SK-N-SH (cell line): ENCODE measurements around the gene ABCA4. TPM values are rescaled to one million over a fixed set of nuclear protein-coding genes. Genes with fewer than 3 reads are reported as not detected.

Source experiments
- CTCF ChIA-PET: fragments of 300-600, 350-600 bp; formaldehyde crosslinking; extraction: SDS; loops from one replicate; lab custom pipeline; 2021; lab: Yijun Ruan, JAX
- POLR2A ChIA-PET: fragments of 350-600 bp; sonication (Branson Sonifier 250); formaldehyde crosslinking; extraction: SDS; loops from one replicate; lab custom pipeline; 2020; ENCODE audit warnings: antibody characterized with exemption, inconsistent platforms; lab: Yijun Ruan, JAX
- DNase-seq: peaks from one replicate; pipeline ENCODE4 v3.0.0; 2012
- H2AFZ ChIP-seq: fragments of 200-600 bp; sonication (generic); 2 replicates; pipeline ENCODE4 v1.8.1; 2016; ENCODE audit warnings: antibody characterized with exemption, mild to moderate bottlenecking, low read depth
- H3F3A ChIP-seq: fragments of 200-600 bp; sonication (generic); replicated peaks from 2 replicates; pipeline ENCODE3; 2016; ENCODE audit warnings: antibody characterized with exemption, mild to moderate bottlenecking; ENCODE audit not compliant: insufficient read depth
- H3K27ac ChIP-seq, 2 experiments: fragments of 200-500 bp in 1 of 2; fragments of 200-600 bp in 1 of 2; sonication (Bioruptor generic) in 1 of 2; sonication (generic), shearing (Covaris generic) in 1 of 2; 2 replicates each; pipeline versions ENCODE4 v1.5.1 to v1.6.1; 2014 to 2016; ENCODE audit warnings: low read depth in 2 of 2, inconsistent platforms in 1 of 2, low read length in 1 of 2, mild to moderate bottlenecking in 1 of 2, mixed read lengths in 1 of 2
- H3K27me3 ChIP-seq: fragments of 200-600 bp; sonication (generic), shearing (Covaris generic); 2 replicates; pipeline ENCODE4 v1.6.1; 2016; ENCODE audit warnings: mixed run types; ENCODE audit not compliant: insufficient read depth
- H3K36me3 ChIP-seq, 2 experiments: fragments of 200-500 bp in 1 of 2; fragments of 200-600 bp in 1 of 2; sonication (Bioruptor generic) in 1 of 2; sonication (generic) in 1 of 2; replicated peaks in 1 of 2; 2 replicates each; pipeline versions ENCODE3 to v1.5.1; 2014 to 2016; ENCODE audit warnings: low read length in 1 of 2, mild to moderate bottlenecking in 1 of 2; ENCODE audit not compliant: insufficient read depth in 2 of 2, control insufficient read depth in 1 of 2
- H3K4me1 ChIP-seq, 2 experiments: fragments of 200-500 bp in 1 of 2; fragments of 200-600 bp in 1 of 2; sonication (Bioruptor generic) in 1 of 2; sonication (generic), shearing (Covaris generic) in 1 of 2; 2 replicates each; pipeline versions ENCODE4 v1.5.1 to v1.6.1; 2014 to 2016; ENCODE audit warnings: low read depth in 1 of 2, low read length in 1 of 2, mixed run types in 1 of 2; ENCODE audit not compliant: insufficient read depth in 2 of 2, control insufficient read depth in 1 of 2
- H3K4me2 ChIP-seq: fragments of 200-600 bp; sonication (generic), shearing (Covaris generic); 2 replicates; pipeline ENCODE4 v1.6.1; 2017; ENCODE audit warnings: mixed run types
- H3K4me3 ChIP-seq, 2 experiments: fragments of 200-500 bp in 1 of 2; fragments of 200-600 bp in 1 of 2; sonication (Bioruptor generic) in 1 of 2; sonication (generic), shearing (Covaris generic) in 1 of 2; 2 replicates each; pipeline versions ENCODE4 v1.5.1 to v1.8.1; 2014 to 2016; ENCODE audit warnings: low read depth in 2 of 2, inconsistent platforms in 1 of 2, low read length in 1 of 2, mild to moderate bottlenecking in 1 of 2, mixed read lengths in 1 of 2, moderate library complexity in 1 of 2
- H3K79me2 ChIP-seq: fragments of 200-600 bp; sonication (generic); 2 replicates; pipeline ENCODE4 v1.8.1; 2017; ENCODE audit warnings: mild to moderate bottlenecking; ENCODE audit not compliant: insufficient read depth
- H3K9ac ChIP-seq: fragments of 200-600 bp; sonication (generic); 2 replicates; pipeline ENCODE4 v1.6.1; 2017; ENCODE audit warnings: mixed run types
- H3K9me2 ChIP-seq: fragments of 200-600 bp; sonication (generic); 2 replicates; pipeline ENCODE4 v1.6.1; 2017; ENCODE audit warnings: mixed run types
- H3K9me3 ChIP-seq: fragments of 200-600 bp; sonication (generic); 2 replicates; pipeline ENCODE4 v1.6.1; 2017; ENCODE audit warnings: mixed run types, mild to moderate bottlenecking, moderate library complexity
- H4K20me1 ChIP-seq: fragments of 200-600 bp; sonication (generic); 2 replicates; pipeline ENCODE4 v1.6.1; 2017; ENCODE audit warnings: mild to moderate bottlenecking, mixed run types; ENCODE audit not compliant: insufficient read depth
- EZH2phosphoT487 ChIP-seq: fragments of 200-600 bp; sonication (generic); IDR thresholded peaks from 2 replicates; pipeline ENCODE4 v1.6.1; 2017; ENCODE audit warnings: low read depth, mixed run types, mild to moderate bottlenecking, antibody characterized with exemption, moderate library complexity, borderline replicate concordance
- FOSL2 ChIP-seq: IDR thresholded peaks from 2 replicates; pipeline ENCODE4 v1.4.0; 2012; ENCODE audit warnings: low read depth, mild to moderate bottlenecking, moderate library complexity, borderline replicate concordance
- FOXM1 ChIP-seq: IDR thresholded peaks from 2 replicates; pipeline ENCODE4 v1.4.0; 2012; ENCODE audit warnings: low read depth, mild to moderate bottlenecking
- GABPA ChIP-seq: IDR thresholded peaks from 2 replicates; pipeline ENCODE4 v1.4.0; 2012; ENCODE audit warnings: low read depth, mild to moderate bottlenecking
- GATA2 ChIP-seq: sonication (generic); formaldehyde crosslinking; IDR thresholded peaks from 2 replicates; pipeline ENCODE4 v1.5.0; 2020; ENCODE audit warnings: mild to moderate bottlenecking, missing genetic modification reagents
- NFIC ChIP-seq: IDR thresholded peaks from 2 replicates; pipeline ENCODE4 v1.4.0; 2012; ENCODE audit warnings: borderline replicate concordance
- POLR2AphosphoS5 ChIP-seq: IDR thresholded peaks from 2 replicates; pipeline ENCODE4 v1.6.1; 2012; ENCODE audit warnings: low read depth, low read length
- RFX5 ChIP-seq: IDR thresholded peaks from 2 replicates; pipeline ENCODE4 v1.6.1; 2012; ENCODE audit warnings: mild to moderate bottlenecking, improper control_type of control experiment, low read length
- RXRA ChIP-seq: IDR thresholded peaks from 2 replicates; pipeline ENCODE4 v1.4.0; 2012; ENCODE audit warnings: low read depth, mild to moderate bottlenecking, borderline replicate concordance
- SMC3 ChIP-seq: IDR thresholded peaks from 2 replicates; pipeline ENCODE4 v1.6.1; 2012; ENCODE audit warnings: low read depth, low read length, improper control_type of control experiment
- TEAD4 ChIP-seq: IDR thresholded peaks from 2 replicates; pipeline ENCODE4 v1.4.0; 2012; ENCODE audit warnings: mild to moderate bottlenecking, borderline replicate concordance; ENCODE audit not compliant: insufficient read depth
- WGBS: methylation state at CpG from one replicate; pipeline ENCODE4 v1.1.6; 2017; ENCODE audit warnings: low lambda C conversion rate; 5-methylcytosine and 5-hydroxymethylcytosine counted together
- polyA plus RNA-seq, 3 experiments: library from polyadenylated mRNA; depleted of rRNA; stranded (reverse); fragments of >200 nt; gene quantifications; 2 replicates each; pipeline ENCODE4 v1.2.3, GENCODE V29; 2012
- TF ChIP-seq, protein P1 (sequence below): IDR thresholded peaks from 2 replicates; pipeline ENCODE4 v1.4.0; 2012; ENCODE audit warnings: low read depth, borderline replicate concordance
- TF ChIP-seq, protein P2 (sequence below): fragments of 150-350 bp; IDR thresholded peaks from 2 replicates; pipeline ENCODE4 v1.6.1; 2016; ENCODE audit warnings: mild to moderate bottlenecking, low read depth, low read length
- TF ChIP-seq, protein P3 (sequence below): IDR thresholded peaks from 2 replicates; pipeline ENCODE4 v1.4.0; 2012; ENCODE audit warnings: low read depth, borderline replicate concordance
- TF ChIP-seq, protein P4 (sequence below): IDR thresholded peaks from 2 replicates; pipeline ENCODE4; 2012
- TF ChIP-seq, protein P5 (sequence below): IDR thresholded peaks from 2 replicates; pipeline ENCODE4 v1.6.1; 2012; ENCODE audit warnings: mild to moderate bottlenecking, low read depth, low read length, moderate library complexity
- TF ChIP-seq, protein P6 (sequence below): IDR thresholded peaks from 2 replicates; pipeline ENCODE4 v1.4.0; 2012; ENCODE audit warnings: low read depth

The ABCA4 gene
- polyA plus RNA-seq, 1 of the 3 experiments (the other 2 are of a cell fraction) = 0.03 TPM

DNA sequence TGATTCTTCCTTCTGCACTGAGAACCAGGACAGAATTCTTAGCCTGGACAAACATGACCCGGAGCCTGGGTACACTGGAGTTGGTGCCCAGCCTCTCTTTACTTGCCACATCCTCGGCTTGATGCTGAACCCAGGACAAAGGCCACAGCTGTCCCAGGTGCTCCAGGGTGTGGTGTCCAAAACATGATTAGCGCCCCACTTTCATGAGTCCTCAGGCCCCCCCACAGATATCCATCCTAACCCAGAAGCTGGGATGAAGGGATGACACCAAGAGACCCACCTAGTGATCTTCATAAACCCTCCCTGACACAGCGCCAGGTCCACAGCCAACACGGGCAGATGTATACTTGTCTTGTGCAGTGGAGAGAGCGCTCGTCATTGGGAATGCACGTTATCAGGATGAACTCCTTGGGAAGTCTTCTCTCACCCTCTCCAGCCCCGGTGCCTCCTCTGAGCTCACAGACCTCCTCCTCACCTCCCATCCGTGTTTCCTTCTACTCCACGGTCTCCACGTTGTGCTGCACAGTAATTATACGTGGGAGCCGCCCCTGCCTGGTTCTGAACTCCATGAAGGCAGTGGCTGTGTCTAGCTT is 3.6 kb downstream of the ABCA4 start:
- ChIA-PET POLR2A (no interaction called here), CTCF (interaction anchor here (0.9 to 2.5 kb wide), 2 partner anchors 123 to 219 kb away, joined by 3 to 8 read pairs; no protein-coding TSS in a partner anchor)
- H2AFZ ChIP-seq = no peak overlapping the region
- H3K4me1 ChIP-seq = peaks cover 3 to 30% of the 10 kb centered on the region in 2 experiments; a peak in 3 of 4 replicates
- no peak overlapping the region for H3K4me3 ChIP-seq
- 85% methylated on average over 12 of the region's 14 CpGs for WGBS
- no peak overlapping the region for H3K9ac ChIP-seq
- H4K20me1 ChIP-seq = no peaks in the 10 kb centered on the region
- DNase-seq = peak; percentile 31
- H3F3A ChIP-seq = no peaks in the 10 kb centered on the region
- peak overlapping the region in 1 of 2 experiments; percentile 74; a peak in 2 of 4 replicates for H3K27ac ChIP-seq
- H3K9me3 ChIP-seq = no peaks in the 10 kb centered on the region
- H3K4me2 ChIP-seq = no peak overlapping the region
- no peaks in the 10 kb centered on the region for H3K79me2 ChIP-seq
- TF ChIP-seq SMC3 (no peak), EZH2phosphoT487 (no peak), TEAD4 (no peak), RXRA (no peak), GABPA (no peak), POLR2AphosphoS5 (no peak), RFX5 (no peak), FOSL2 (no peak)
- TF ChIP-seq, protein P1, sequence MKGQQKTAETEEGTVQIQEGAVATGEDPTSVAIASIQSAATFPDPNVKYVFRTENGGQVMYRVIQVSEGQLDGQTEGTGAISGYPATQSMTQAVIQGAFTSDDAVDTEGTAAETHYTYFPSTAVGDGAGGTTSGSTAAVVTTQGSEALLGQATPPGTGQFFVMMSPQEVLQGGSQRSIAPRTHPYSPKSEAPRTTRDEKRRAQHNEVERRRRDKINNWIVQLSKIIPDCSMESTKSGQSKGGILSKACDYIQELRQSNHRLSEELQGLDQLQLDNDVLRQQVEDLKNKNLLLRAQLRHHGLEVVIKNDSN = no peak
- no peaks in the 10 kb centered on the region for H3K9me2 ChIP-seq
- no peaks in the 10 kb centered on the region for H3K36me3 ChIP-seq
- no peaks in the 10 kb centered on the region for H3K27me3 ChIP-seq

DNA sequence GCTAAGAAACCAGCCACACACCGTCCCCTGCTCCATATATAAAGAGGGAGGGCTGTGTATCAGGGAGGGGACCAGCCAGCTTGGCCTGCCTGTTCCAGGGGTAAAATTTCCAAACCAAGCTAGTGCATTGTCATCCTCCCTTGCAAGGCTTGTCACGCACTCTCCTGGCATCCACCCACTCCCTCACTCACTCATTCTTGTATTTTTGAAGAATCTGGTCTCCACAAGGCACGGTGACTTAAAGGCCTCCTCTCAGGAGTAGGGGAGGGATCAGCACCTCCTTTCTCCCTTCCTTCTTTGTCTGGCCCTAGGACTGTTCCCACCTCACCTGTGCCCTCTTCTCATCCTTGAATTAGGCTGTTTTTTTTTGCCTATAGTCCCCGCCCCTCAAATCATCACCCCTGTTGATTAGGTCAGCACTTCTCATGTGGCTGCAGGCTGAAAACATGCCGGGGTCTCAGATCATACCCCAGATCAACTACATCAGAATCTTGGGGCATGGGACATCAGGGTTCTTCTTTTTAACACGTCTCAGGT is 5.0 kb downstream of the ABCA4 start:
- no peak overlapping the region for H3K9ac ChIP-seq
- no peaks in the 10 kb centered on the region for H3K9me2 ChIP-seq
- no peaks in the 10 kb centered on the region for H3K79me2 ChIP-seq
- H3K27me3 ChIP-seq = no peaks in the 10 kb centered on the region
- no peaks in the 10 kb centered on the region for H3F3A ChIP-seq
- H2AFZ ChIP-seq = 0 out of 2 replicates have a peak overlapping the region, but pooled peaks have one; percentile 22
- no peaks in the 10 kb centered on the region for H3K9me3 ChIP-seq
- H3K27ac ChIP-seq = peak overlapping the region in 1 of 2 experiments; percentile 74; a peak in 2 of 4 replicates
- POLR2A ChIA-PET = no interaction called here
- H4K20me1 ChIP-seq = no peaks in the 10 kb centered on the region
- no peaks in the 10 kb centered on the region for H3K36me3 ChIP-seq
- CTCF ChIA-PET = interaction anchor here (1.5 to 2.5 kb wide), 2 partner anchors 14 to 220 kb away, joined by 4 to 8 read pairs; no protein-coding TSS in a partner anchor
- H3K4me2 ChIP-seq = no peak overlapping the region
- no peak for DNase-seq
- peaks cover 3 to 30% of the 10 kb centered on the region in 2 experiments; a peak in 3 of 4 replicates for H3K4me1 ChIP-seq
- H3K4me3 ChIP-seq = no peak overlapping the region
- 89% methylated on average over 6 of the region's 6 CpGs for WGBS
- TF ChIP-seq NFIC = no peak
- TF ChIP-seq, protein P2, sequence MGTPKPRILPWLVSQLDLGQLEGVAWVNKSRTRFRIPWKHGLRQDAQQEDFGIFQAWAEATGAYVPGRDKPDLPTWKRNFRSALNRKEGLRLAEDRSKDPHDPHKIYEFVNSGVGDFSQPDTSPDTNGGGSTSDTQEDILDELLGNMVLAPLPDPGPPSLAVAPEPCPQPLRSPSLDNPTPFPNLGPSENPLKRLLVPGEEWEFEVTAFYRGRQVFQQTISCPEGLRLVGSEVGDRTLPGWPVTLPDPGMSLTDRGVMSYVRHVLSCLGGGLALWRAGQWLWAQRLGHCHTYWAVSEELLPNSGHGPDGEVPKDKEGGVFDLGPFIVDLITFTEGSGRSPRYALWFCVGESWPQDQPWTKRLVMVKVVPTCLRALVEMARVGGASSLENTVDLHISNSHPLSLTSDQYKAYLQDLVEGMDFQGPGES = no peak
- TF ChIP-seq, protein P3, sequence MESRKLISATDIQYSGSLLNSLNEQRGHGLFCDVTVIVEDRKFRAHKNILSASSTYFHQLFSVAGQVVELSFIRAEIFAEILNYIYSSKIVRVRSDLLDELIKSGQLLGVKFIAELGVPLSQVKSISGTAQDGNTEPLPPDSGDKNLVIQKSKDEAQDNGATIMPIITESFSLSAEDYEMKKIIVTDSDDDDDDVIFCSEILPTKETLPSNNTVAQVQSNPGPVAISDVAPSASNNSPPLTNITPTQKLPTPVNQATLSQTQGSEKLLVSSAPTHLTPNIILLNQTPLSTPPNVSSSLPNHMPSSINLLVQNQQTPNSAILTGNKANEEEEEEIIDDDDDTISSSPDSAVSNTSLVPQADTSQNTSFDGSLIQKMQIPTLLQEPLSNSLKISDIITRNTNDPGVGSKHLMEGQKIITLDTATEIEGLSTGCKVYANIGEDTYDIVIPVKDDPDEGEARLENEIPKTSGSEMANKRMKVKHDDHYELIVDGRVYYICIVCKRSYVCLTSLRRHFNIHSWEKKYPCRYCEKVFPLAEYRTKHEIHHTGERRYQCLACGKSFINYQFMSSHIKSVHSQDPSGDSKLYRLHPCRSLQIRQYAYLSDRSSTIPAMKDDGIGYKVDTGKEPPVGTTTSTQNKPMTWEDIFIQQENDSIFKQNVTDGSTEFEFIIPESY = no peak
- no peak for TF ChIP-seq FOXM1
- TF ChIP-seq SMC3 = no peak
- no peak for TF ChIP-seq GATA2 (CRISPR knock-in tag)
- TF ChIP-seq, protein P4, sequence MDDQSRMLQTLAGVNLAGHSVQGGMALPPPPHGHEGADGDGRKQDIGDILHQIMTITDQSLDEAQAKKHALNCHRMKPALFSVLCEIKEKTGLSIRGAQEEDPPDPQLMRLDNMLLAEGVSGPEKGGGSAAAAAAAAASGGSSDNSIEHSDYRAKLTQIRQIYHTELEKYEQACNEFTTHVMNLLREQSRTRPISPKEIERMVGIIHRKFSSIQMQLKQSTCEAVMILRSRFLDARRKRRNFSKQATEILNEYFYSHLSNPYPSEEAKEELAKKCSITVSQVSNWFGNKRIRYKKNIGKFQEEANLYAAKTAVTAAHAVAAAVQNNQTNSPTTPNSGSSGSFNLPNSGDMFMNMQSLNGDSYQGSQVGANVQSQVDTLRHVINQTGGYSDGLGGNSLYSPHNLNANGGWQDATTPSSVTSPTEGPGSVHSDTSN = no peak
- TF ChIP-seq, protein P5, sequence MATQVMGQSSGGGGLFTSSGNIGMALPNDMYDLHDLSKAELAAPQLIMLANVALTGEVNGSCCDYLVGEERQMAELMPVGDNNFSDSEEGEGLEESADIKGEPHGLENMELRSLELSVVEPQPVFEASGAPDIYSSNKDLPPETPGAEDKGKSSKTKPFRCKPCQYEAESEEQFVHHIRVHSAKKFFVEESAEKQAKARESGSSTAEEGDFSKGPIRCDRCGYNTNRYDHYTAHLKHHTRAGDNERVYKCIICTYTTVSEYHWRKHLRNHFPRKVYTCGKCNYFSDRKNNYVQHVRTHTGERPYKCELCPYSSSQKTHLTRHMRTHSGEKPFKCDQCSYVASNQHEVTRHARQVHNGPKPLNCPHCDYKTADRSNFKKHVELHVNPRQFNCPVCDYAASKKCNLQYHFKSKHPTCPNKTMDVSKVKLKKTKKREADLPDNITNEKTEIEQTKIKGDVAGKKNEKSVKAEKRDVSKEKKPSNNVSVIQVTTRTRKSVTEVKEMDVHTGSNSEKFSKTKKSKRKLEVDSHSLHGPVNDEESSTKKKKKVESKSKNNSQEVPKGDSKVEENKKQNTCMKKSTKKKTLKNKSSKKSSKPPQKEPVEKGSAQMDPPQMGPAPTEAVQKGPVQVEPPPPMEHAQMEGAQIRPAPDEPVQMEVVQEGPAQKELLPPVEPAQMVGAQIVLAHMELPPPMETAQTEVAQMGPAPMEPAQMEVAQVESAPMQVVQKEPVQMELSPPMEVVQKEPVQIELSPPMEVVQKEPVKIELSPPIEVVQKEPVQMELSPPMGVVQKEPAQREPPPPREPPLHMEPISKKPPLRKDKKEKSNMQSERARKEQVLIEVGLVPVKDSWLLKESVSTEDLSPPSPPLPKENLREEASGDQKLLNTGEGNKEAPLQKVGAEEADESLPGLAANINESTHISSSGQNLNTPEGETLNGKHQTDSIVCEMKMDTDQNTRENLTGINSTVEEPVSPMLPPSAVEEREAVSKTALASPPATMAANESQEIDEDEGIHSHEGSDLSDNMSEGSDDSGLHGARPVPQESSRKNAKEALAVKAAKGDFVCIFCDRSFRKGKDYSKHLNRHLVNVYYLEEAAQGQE = no peak
- TF ChIP-seq, protein P6, sequence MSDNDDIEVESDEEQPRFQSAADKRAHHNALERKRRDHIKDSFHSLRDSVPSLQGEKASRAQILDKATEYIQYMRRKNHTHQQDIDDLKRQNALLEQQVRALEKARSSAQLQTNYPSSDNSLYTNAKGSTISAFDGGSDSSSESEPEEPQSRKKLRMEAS = no peak
- no peak for TF ChIP-seq POLR2AphosphoS5
- TF ChIP-seq RXRA = no peak
